ENCODE measurements around the gene ALS2CL.

The ALS2CL gene

GRCh38 chr3:46667061-46667621 is 26.3 kb downstream of the ALS2CL start:
- DNase-seq (ENCODE audit: extremely low read depth in 1 of 2, low read depth in 1 of 2), result no peak

GRCh38 chr3:46666453-46666845 is 27.0 kb downstream of the ALS2CL start:
- no peak for DNase-seq (ENCODE audit: extremely low read depth in 1 of 2, low read depth in 1 of 2)

- no peak for DNase-seq (ENCODE audit: extremely low read depth in 1 of 2, low read depth in 1 of 2)
Observed at GRCh38 chr3:46665763-46666452, 27.6 kb downstream of the ALS2CL start.

GRCh38 chr3:46664971-46665762 is 28.3 kb downstream of the ALS2CL start:
- no peak for DNase-seq (ENCODE audit: extremely low read depth in 1 of 2, low read depth in 1 of 2)

- no peak for DNase-seq (ENCODE audit: extremely low read depth in 1 of 2, low read depth in 1 of 2)
Observed at GRCh38 chr3:46664188-46664970, 29.1 kb downstream of the ALS2CL start.

GRCh38 chr3:46663591-46664135 is 29.8 kb downstream of the ALS2CL start:
- DNase-seq (ENCODE audit: extremely low read depth in 1 of 2, low read depth in 1 of 2), result no peak

- no peak for DNase-seq (ENCODE audit: extremely low read depth in 1 of 2, low read depth in 1 of 2)
Observed at GRCh38 chr3:46662771-46663551, 30.5 kb downstream of the ALS2CL start.

GRCh38 chr3:46661776-46662766 is 31.4 kb downstream of the ALS2CL start:
- no peak for DNase-seq (ENCODE audit: extremely low read depth in 1 of 2, low read depth in 1 of 2)

- DNase-seq (ENCODE audit: extremely low read depth in 1 of 2, low read depth in 1 of 2), result no peak
Observed at GRCh38 chr3:46660543-46661523, 32.6 kb downstream of the ALS2CL start.

GRCh38 chr3:46660003-46660402 is 33.5 kb downstream of the ALS2CL start:
- DNase-seq (ENCODE audit: extremely low read depth in 1 of 2, low read depth in 1 of 2), result no peak

- no peak for DNase-seq (ENCODE audit: extremely low read depth in 1 of 2, low read depth in 1 of 2)
Observed at GRCh38 chr3:46659285-46659684, 34.2 kb downstream of the ALS2CL start.

GRCh38 chr3:46656778-46657556 is 36.5 kb downstream of the ALS2CL start:
- DNase-seq (ENCODE audit: extremely low read depth in 1 of 2, low read depth in 1 of 2), result no peak

GRCh38 chr3:46655271-46655670 is 38.2 kb downstream of the ALS2CL start:
- no peak for DNase-seq (ENCODE audit: extremely low read depth in 1 of 2, low read depth in 1 of 2)

- no peak for DNase-seq (ENCODE audit: extremely low read depth in 1 of 2, low read depth in 1 of 2)
Observed at GRCh38 chr3:46651084-46651483, 42.4 kb downstream of the ALS2CL start.

GRCh38 chr3:46649436-46649835 is 44.0 kb downstream of the ALS2CL start:
- no peak for DNase-seq (ENCODE audit: extremely low read depth in 1 of 2, low read depth in 1 of 2)

GRCh38 chr3:46648096-46648495 is 45.4 kb downstream of the ALS2CL start:
- DNase-seq (ENCODE audit: extremely low read depth in 1 of 2, low read depth in 1 of 2), result no peak

- no peak for DNase-seq (ENCODE audit: extremely low read depth in 1 of 2, low read depth in 1 of 2)
Observed at GRCh38 chr3:46646700-46647099, 46.8 kb downstream of the ALS2CL start.
